Pancreas (tissue), 10 donors: ENCODE results near the gene TREX2. TPM values are rescaled to one million over a fixed set of nuclear protein-coding genes. Genes with fewer than 3 reads are reported as not detected.

Experiments used
- ATAC-seq, 4 donors: fragments of 200-7000 bp; cut with Tn5 transposase; one replicate each; pipeline versions ENCODE4 v1.8.0 to v1.9.1; 2020; ENCODE audit warnings: mild to moderate bottlenecking in 4 of 4, moderate library complexity in 4 of 4
- DNase-seq, 6 donors: peaks; one replicate each; pipeline ENCODE4 v3.0.0-alpha.2; 2020
- FAIRE-seq: peaks from 2 replicates; lab custom pipeline; 2012; peaks lifted over from hg19 to GRCh38; lab: Jason Lieb, UNC
- H3K27ac ChIP-seq, 4 donors: fragments of 200-600 bp; sonication (generic); 1 replicate in 3 of 4; 2 replicates in 1 of 4; pipeline versions ENCODE4 v1.5.0 to v1.8.0; 2020
- H3K27me3 ChIP-seq, 4 donors: fragments of 200-600 bp; one replicate each; pipeline ENCODE4 v1.8.0; 2021
- H3K36me3 ChIP-seq, 3 donors: fragments of 200-600 bp; sonication (generic) in 1 of 3; one replicate each; pipeline versions ENCODE4 v1.5.0 to v1.8.0; 2020 to 2021
- H3K4me1 ChIP-seq, 3 donors: fragments of 200-600 bp; one replicate each; pipeline ENCODE4 v1.8.0; 2021
- H3K4me3 ChIP-seq, 4 donors: fragments of 200-600 bp; sonication (generic) in 2 of 4; one replicate each; pipeline versions ENCODE4 v1.5.0 to v1.8.0; 2020 to 2021
- H3K9me3 ChIP-seq, 4 donors: fragments of 200-600 bp; one replicate each; pipeline ENCODE4 v1.8.0; 2021
- WGBS, 2 donors: extraction: QIAGEN DNeasy Blood & Tissue Kit; methylation state at CpG; one replicate each; pipeline ENCODE4 v1.1.7; 2013; 5-methylcytosine and 5-hydroxymethylcytosine counted together
- intact Hi-C, 3 donors: fragments of 100-400 bp; cut with DNase I; formaldehyde crosslinking; loops; one replicate each; pipeline versions ENCODE4 v1.11.1 to v1.14.2; 2022
- polyA plus RNA-seq, 2 donors: library from polyadenylated mRNA; stranded (reverse); fragments of 200-250 nt; gene quantifications; one replicate each; pipeline ENCODE4 v1.2.3, GENCODE V29; 2013
- total RNA-seq, 6 donors: library from RNA; stranded (reverse); fragmentation: NEBNext Ultra II Directional in 4 of 6; extraction: Animal tissue kit (Norgen Biotek cat#: 25700) in 4 of 6; gene quantifications; one replicate each; pipeline versions ENCODE4 v1.2.1 to v1.2.4, GENCODE V29; 2021 to 2023
- TF ChIP-seq, protein P1 (sequence below), 4 donors: fragments of 200-600 bp; sonication (generic) in 3 of 4; IDR thresholded peaks; one replicate each; pipeline versions ENCODE4 v1.5.0 to v1.8.0; 2021; ENCODE audit warnings: antibody characterized with exemption in 4 of 4
- donor health status: healthy with polysubstance abuse.
- donor health status: DM: no; HTN: no; CAD: no; lungs with moderate emphysema.
- donor health status: DM: no; HTN: no; CAD: no.
- donor health status: control.
- donor health status: control.
- donor health status: Bipolar disorder and iron deficiency.
- donor health status: DM: yes; HTN: yes; CAD: no.
- donor health status: DM: no; HTN: no; CAD: no.
- donor health status: DM: no; HTN: no; CAD: no.
- donor health status: DM: yes; HTN: yes; CAD: no.

The TREX2 gene
- total and polyA plus RNA-seq, 8 donors: 0.19 to 0.91 (median 0.55) TPM; not detected in 1

DNA sequence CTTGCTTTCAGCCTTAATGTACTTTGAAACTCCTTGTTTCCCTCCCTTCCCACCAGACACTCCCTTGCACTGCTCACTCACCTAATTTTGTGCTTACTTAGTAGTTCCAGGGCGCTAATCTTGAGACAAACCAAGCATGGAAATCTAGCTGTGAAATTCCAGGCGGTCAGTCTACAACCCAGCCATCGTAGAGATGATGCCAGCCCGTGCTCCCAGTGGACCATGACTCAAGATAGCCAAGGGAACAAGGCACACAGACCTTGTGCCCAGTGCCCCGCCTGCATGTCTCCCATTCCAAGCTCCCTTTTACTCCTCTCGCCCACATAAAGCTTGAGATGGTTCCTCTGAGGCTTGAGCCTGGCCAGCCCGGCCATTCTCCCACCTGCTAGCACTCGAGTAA, 11.1 kb downstream of the TREX2 start:
- ATAC-seq: no peak
- intact Hi-C loops: no loop called here

DNA sequence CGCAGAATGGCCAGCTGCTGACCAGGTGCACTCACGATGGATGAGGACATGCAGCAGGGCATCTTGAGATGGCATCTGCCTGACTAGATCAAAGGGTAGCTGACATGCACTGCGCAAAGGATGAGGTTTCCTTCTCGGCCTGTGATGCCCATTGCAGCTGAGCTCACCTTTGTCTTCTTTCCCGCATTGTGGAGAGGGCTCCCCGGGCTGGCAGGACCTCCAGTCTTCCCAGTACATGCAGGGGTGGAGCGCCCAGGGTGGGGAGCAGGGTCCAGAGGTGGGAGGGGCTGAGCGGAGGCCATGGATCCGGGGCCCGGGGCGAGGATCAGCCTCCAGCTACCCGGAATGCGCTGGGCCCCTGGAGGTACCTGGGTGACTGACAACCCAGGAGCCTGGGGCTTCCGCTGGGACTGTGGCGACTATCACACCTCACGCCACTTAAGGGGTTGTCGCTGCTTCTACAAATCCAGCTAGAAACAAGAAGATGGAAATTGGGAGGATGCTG, 12.0 kb downstream of the TREX2 start:
- H3K4me3 ChIP-seq: no peak overlapping the region
- ATAC-seq: no peak
- no peaks in the 10 kb centered on the region for H3K9me3 ChIP-seq
- 79 to 84% methylated on average over 17 of the region's 17 CpGs for WGBS, 2 donors
- no peak overlapping the region for H3K27ac ChIP-seq
- TF ChIP-seq, protein P1, sequence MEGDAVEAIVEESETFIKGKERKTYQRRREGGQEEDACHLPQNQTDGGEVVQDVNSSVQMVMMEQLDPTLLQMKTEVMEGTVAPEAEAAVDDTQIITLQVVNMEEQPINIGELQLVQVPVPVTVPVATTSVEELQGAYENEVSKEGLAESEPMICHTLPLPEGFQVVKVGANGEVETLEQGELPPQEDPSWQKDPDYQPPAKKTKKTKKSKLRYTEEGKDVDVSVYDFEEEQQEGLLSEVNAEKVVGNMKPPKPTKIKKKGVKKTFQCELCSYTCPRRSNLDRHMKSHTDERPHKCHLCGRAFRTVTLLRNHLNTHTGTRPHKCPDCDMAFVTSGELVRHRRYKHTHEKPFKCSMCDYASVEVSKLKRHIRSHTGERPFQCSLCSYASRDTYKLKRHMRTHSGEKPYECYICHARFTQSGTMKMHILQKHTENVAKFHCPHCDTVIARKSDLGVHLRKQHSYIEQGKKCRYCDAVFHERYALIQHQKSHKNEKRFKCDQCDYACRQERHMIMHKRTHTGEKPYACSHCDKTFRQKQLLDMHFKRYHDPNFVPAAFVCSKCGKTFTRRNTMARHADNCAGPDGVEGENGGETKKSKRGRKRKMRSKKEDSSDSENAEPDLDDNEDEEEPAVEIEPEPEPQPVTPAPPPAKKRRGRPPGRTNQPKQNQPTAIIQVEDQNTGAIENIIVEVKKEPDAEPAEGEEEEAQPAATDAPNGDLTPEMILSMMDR (IDR thresholded peaks at IDR 0.05): no peak
- no peak for FAIRE-seq
- no peaks in the 10 kb centered on the region for H3K4me1 ChIP-seq
- intact Hi-C loops: no loop called here
- peaks cover 0 to 10% (median 0%) of the 10 kb centered on the region in 4 donors for H3K27me3 ChIP-seq
- DNase-seq: no peak
- no peaks in the 10 kb centered on the region for H3K36me3 ChIP-seq

More for the DNA sequence above, 11.1 kb downstream of the TREX2 start:
- WGBS, 2 donors: 73 to 81% methylated on average over 8 of the region's 8 CpGs
- no peak for DNase-seq
- Histone ChIP-seq H3K36me3 (no peaks in the 10 kb centered on the region), H3K9me3 (no peaks in the 10 kb centered on the region), H3K4me3 (no peak overlapping the region), H3K27ac (no peak overlapping the region), H3K4me1 (no peaks in the 10 kb centered on the region), H3K27me3 (peaks cover 0 to 11% (median 0%) of the 10 kb centered on the region in 4 donors)
- TF ChIP-seq, protein P1 (IDR thresholded peaks at IDR 0.05): no peak
- no peak for FAIRE-seq

DNA sequence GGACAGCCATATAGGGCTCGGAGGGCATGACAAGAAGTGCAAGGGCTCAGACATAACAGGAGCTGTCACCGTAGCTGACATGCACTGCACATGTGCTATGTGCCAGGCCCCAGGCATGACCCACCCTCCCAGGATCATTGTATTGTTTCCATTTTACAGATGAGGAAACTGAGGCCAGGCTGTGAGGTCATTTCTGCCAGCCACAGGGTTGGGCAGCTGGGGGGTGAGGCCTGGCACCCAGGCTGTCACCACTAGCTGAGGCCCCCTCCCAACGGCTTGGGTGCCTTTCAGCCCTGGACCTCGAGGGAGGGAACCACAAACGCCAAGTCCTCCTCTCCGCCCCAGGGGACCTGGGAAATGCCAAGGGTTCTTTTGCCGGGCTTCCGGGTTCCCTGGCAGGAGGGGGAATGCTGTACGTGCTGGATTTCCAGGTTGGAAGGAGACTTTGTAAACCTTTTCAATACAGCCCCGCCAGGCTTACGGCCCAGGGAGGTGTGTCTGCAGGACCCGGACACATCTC, 12.6 kb downstream of the TREX2 start:
- ATAC-seq (no peak), FAIRE-seq (no peak), DNase-seq (no peak)
- intact Hi-C loops: no loop called here
- TF ChIP-seq, protein P1 (IDR thresholded peaks at IDR 0.05): no peak
- 70 to 73% methylated on average over 12 of the region's 12 CpGs for WGBS, 2 donors
- Histone ChIP-seq H3K27me3 (peaks cover 0 to 10% (median 0%) of the 10 kb centered on the region in 4 donors), H3K4me1 (no peaks in the 10 kb centered on the region), H3K27ac (no peak overlapping the region), H3K9me3 (no peaks in the 10 kb centered on the region), H3K4me3 (no peak overlapping the region), H3K36me3 (no peaks in the 10 kb centered on the region)

DNA sequence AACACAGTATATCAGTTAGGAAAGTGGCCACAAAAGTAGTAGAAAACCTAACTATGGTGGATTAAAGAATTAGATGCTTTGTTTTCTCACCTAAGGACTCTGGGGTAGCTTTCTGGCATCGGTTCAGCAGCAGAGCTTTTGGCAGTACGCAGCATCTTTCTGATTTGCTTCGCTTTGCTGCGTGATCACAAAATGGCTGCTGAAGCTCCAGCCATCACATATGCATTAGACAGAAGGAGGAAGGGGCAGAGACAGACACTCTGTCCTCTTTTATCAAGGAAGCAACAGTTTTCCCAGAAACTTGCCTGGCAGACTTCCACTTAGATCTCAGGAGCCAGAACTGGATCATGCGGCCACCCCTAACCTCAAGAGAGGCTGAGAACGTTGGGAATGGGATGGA, 15.1 kb downstream of the TREX2 start:
- H3K4me1 ChIP-seq: no peaks in the 10 kb centered on the region
- intact Hi-C loops: no loop called here
- H3K27ac ChIP-seq: no peak overlapping the region
- 73 to 80% methylated on average over 6 of the region's 6 CpGs for WGBS, 2 donors
- TF ChIP-seq, protein P1 (IDR thresholded peaks at IDR 0.05): no peak
- DNase-seq: no peak
- ATAC-seq: no peak
- no peaks in the 10 kb centered on the region for H3K36me3 ChIP-seq
- peaks cover 0 to 6% (median 0%) of the 10 kb centered on the region in 4 donors for H3K27me3 ChIP-seq
- no peak overlapping the region for H3K4me3 ChIP-seq
- H3K9me3 ChIP-seq: no peaks in the 10 kb centered on the region
- FAIRE-seq: no peak

DNA sequence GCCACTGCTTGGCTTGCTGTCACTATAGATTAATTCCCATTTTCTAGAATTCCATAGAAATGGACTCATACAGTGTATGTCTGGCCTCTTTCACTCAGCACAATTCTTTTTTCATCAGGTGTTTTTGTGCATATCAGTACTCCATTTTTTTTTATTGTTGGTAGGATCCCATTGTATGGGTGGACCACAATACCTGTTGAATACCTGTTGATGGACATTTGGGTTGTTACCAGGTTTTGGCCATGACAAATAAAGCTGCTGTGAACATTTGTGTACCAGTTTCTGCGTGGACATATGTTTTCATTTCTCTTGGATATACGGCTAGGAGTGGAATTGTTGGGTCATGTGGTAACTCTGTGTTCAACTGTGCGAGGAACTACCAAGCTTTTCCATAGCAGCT, 19.7 kb downstream of the TREX2 start:
- no peak for FAIRE-seq
- no peak for ATAC-seq
- intact Hi-C loops: no loop called here
- TF ChIP-seq, protein P1 (IDR thresholded peaks at IDR 0.05): no peak
- H3K36me3 ChIP-seq: no peaks in the 10 kb centered on the region
- no peak overlapping the region for H3K4me3 ChIP-seq
- H3K27me3 ChIP-seq: peaks cover 0 to 11% (median 0%) of the 10 kb centered on the region in 4 donors
- DNase-seq: no peak
- no peaks in the 10 kb centered on the region for H3K9me3 ChIP-seq
- 84 to 87% methylated on average over 3 of the region's 3 CpGs for WGBS, 2 donors
- H3K27ac ChIP-seq: no peak overlapping the region
- no peaks in the 10 kb centered on the region for H3K4me1 ChIP-seq
